ENCODE measurements around the gene RPP25. TPM values are rescaled to one million over a fixed set of nuclear protein-coding genes. Genes with fewer than 3 reads are reported as not detected.

The RPP25 gene
- total and polyA plus RNA-seq, 2 of the 13 experiments (the other 11 are each of a cell fraction or from before 2014, with no cell fraction given): 0.05 to 0.11 TPM

- no peak for TF ChIP-seq ZBTB33 (CRISPR knock-in tag; IDR thresholded peaks at IDR 0.05)
- no peak for TF ChIP-seq ZNF720 (CRISPR knock-in tag; IDR thresholded peaks at IDR 0.05)
- TF ChIP-seq MYPOP (CRISPR knock-in tag; IDR thresholded peaks at IDR 0.05): peak; percentile 72; the same call in 1 of the 2 replicates
- no peak for TF ChIP-seq DMTF1 (CRISPR knock-in tag; IDR thresholded peaks at IDR 0.05)
- no peak for TF ChIP-seq AGO1 (IDR thresholded peaks at IDR 0.05; ENCODE audit: low read depth, low read length, poor library complexity, severe bottlenecking)
- peak; percentile 90 for TF ChIP-seq KDM4B (CRISPR knock-in tag; IDR thresholded peaks at IDR 0.05)
- peak; percentile 29; the same call in 1 of the 2 replicates for TF ChIP-seq UBTF (CRISPR knock-in tag; IDR thresholded peaks at IDR 0.05)
- no peak for TF ChIP-seq RNF2 (conservative IDR thresholded peaks at IDR 0.05; ENCODE audit: low read depth)
- TF ChIP-seq POLR2G (IDR thresholded peaks at IDR 0.05; ENCODE audit: low read depth, low read length): peak; percentile 60; the same call in 1 of the 2 replicates
- TF ChIP-seq CREM (IDR thresholded peaks at IDR 0.05): no peak
- TF ChIP-seq CREM (CRISPR knock-in tag; IDR thresholded peaks at IDR 0.05): no peak
- TF ChIP-seq ZNF749 (CRISPR knock-in tag; IDR thresholded peaks at IDR 0.05; ENCODE audit: borderline replicate concordance): peak; percentile 69; the same call in 1 of the 2 replicates
These were observed 38.7 kb upstream of the RPP25 start, which contains the start of gene SCAMP5 (continued) for GRCh38 chr15:74995182-74995778.

Measured in HepG2 (cell line).